Osteocyte (in vitro differentiated cells): ENCODE results near the gene PLXNA2. TPM values are rescaled to one million over a fixed set of nuclear protein-coding genes. Genes with fewer than 3 reads are reported as not detected.
A peak's percentile ranks its signal among the peaks of the same experiment; 100 is the strongest.

Experiments
- DNase-seq: peaks from one replicate; pipeline ENCODE4 v3.0.0; 2021; ENCODE audit warnings: mixed read lengths; ENCODE audit not compliant: unreplicated experiment; ENCODE audit errors: extremely low spot score
- H3K27ac Mint-ChIP-seq: one replicate; pipeline ENCODE4 v1.8.0; 2021; ENCODE audit warnings: mild to moderate bottlenecking, mixed read lengths; ENCODE audit not compliant: unreplicated experiment
- H3K27me3 Mint-ChIP-seq: one replicate; pipeline ENCODE4 v1.8.0; 2021; ENCODE audit warnings: mixed read lengths; ENCODE audit not compliant: unreplicated experiment
- H3K36me3 Mint-ChIP-seq: one replicate; pipeline ENCODE4 v1.8.0; 2021; ENCODE audit warnings: mixed read lengths; ENCODE audit not compliant: unreplicated experiment
- H3K4me1 Mint-ChIP-seq: one replicate; pipeline ENCODE4 v1.8.0; 2021; ENCODE audit warnings: mixed read lengths; ENCODE audit not compliant: unreplicated experiment
- H3K4me3 Mint-ChIP-seq: one replicate; pipeline ENCODE4 v1.8.0; 2021; ENCODE audit warnings: mild to moderate bottlenecking, moderate library complexity, mixed read lengths; ENCODE audit not compliant: unreplicated experiment
- H3K9me3 Mint-ChIP-seq: one replicate; pipeline ENCODE4 v1.8.0; 2021; ENCODE audit warnings: mixed read lengths; ENCODE audit not compliant: unreplicated experiment
- total RNA-seq: library from RNA; stranded (reverse); gene quantifications from 2 replicates; pipeline ENCODE4 v1.2.1, GENCODE V29; 2021
- TF ChIP-seq, protein P1 (sequence below): fragments of 200-600 bp; sonication (generic); IDR thresholded peaks from 2 replicates; pipeline ENCODE4 v1.5.0; 2021; ENCODE audit warnings: antibody characterized with exemption, mild to moderate bottlenecking, moderate library complexity

PLXNA2 gene
- total RNA-seq, 1 donor from 2014 or later = 19.5 TPM

DNA sequence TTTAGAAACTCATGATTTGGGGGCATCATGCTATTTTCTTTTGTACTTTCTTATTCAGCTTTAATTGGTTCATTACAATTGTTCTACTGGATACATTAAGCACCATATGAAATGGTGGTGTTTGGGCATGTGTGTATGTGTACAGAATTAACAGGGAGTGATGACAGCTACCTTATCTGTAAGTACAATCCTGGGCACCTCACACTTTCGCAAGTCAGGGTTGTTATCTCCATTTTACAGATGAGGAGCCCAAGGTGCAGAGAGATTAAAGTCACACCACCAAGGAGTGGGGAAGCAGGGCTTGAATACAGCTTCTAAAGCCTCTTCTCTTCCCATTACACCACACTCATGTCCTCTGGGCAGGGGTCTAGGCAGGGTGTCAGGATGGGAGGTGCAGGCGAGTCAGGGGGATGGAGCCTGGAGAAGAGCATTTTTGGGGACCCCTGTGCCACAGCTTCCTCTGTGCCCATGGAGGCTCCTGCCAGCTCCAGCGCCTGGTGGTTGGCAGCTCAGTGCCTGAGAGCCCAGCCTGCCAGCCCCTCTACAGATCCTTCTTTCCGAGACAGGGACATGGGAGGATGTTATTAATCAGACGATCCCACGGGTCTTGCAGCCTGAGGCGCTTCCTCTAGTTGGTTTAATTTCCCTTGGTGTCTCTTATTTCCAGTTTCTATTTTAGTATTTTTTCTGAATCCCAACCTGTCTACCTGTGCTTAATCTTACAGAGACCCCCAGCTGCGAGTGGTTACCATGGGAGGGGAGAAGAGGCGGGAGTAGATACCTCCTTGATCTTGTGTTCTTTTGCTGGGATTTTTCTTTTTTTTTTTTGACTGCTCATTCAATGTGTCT, 207.0 kb downstream of the PLXNA2 start:
- no peak for DNase-seq
- Mint-ChIP-seq H3K27ac (no peak overlapping the region), H3K27me3 (no peaks in the 10 kb centered on the region), H3K4me3 (no peak overlapping the region), H3K4me1 (peaks cover 4% of the 10 kb centered on the region), H3K36me3 (peaks cover 12% of the 10 kb centered on the region), H3K9me3 (no peaks in the 10 kb centered on the region)
- TF ChIP-seq, protein P1, sequence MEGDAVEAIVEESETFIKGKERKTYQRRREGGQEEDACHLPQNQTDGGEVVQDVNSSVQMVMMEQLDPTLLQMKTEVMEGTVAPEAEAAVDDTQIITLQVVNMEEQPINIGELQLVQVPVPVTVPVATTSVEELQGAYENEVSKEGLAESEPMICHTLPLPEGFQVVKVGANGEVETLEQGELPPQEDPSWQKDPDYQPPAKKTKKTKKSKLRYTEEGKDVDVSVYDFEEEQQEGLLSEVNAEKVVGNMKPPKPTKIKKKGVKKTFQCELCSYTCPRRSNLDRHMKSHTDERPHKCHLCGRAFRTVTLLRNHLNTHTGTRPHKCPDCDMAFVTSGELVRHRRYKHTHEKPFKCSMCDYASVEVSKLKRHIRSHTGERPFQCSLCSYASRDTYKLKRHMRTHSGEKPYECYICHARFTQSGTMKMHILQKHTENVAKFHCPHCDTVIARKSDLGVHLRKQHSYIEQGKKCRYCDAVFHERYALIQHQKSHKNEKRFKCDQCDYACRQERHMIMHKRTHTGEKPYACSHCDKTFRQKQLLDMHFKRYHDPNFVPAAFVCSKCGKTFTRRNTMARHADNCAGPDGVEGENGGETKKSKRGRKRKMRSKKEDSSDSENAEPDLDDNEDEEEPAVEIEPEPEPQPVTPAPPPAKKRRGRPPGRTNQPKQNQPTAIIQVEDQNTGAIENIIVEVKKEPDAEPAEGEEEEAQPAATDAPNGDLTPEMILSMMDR = no peak

DNA sequence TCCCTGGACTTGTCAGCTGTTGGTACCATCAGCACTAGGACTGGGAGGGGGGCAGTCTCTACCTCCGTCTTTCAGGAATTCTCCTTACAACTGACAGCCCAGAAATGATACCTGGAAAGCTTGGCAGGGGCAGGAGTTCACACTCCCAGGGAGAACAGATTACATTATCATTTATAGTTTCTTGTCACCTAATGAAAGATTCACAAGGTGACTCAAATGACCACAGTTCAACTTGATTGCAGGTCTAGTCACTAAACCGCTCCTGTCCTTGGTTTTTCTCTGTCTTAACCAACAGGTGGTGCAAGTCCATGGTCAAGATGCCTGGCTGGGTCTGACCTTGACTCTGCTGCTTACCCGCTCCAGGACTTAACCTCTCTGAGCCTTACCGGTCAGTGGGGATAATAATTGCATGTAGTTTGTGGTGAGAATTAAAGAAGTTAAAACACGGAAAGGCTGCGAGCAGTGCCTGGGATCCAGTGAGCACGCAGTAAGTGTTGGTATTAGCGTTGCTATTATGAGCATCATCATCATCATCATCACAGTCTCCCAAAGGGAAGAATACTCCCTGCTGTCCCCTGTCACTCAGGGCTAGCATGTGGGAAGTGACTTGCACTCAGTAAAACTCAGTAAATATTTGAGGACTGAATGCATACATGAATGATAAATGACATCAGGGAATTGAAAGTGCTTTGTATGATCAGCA, 207.9 kb downstream of the PLXNA2 start:
- TF ChIP-seq, protein P1 = peak; percentile 47
- H3K4me3 Mint-ChIP-seq = no peak overlapping the region
- H3K27me3 Mint-ChIP-seq = no peaks in the 10 kb centered on the region
- H3K9me3 Mint-ChIP-seq = no peaks in the 10 kb centered on the region
- H3K4me1 Mint-ChIP-seq = peaks cover 6% of the 10 kb centered on the region
- H3K36me3 Mint-ChIP-seq = peaks cover 9% of the 10 kb centered on the region
- no peak for DNase-seq
- no peak overlapping the region for H3K27ac Mint-ChIP-seq

DNA sequence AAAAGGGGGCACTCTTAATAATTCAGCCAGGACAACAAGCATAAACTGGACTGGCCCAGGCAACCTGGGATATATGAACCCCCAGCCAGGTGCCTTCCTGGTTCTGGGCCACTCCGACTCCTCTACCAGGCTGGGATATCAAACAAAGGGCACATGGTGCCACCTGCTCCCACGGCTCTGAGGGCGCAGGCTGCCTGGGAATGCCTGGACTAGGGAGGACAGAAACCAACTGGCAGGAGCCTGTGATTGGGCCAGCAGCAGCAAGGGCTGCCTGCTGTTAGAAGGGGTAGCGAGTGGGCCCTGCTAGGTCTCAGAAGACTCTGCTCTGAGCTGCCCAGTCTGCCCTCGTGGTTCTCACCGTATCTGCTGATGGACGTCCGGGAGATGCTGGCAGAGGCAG, 210.0 kb downstream of the PLXNA2 start:
- TF ChIP-seq, protein P1 = no peak
- no peaks in the 10 kb centered on the region for H3K27me3 Mint-ChIP-seq
- no peak overlapping the region for H3K27ac Mint-ChIP-seq
- peaks cover 23% of the 10 kb centered on the region for H3K4me1 Mint-ChIP-seq
- H3K9me3 Mint-ChIP-seq = no peaks in the 10 kb centered on the region
- no peak overlapping the region for H3K4me3 Mint-ChIP-seq
- H3K36me3 Mint-ChIP-seq = peaks cover 9% of the 10 kb centered on the region
- no peak for DNase-seq

DNA sequence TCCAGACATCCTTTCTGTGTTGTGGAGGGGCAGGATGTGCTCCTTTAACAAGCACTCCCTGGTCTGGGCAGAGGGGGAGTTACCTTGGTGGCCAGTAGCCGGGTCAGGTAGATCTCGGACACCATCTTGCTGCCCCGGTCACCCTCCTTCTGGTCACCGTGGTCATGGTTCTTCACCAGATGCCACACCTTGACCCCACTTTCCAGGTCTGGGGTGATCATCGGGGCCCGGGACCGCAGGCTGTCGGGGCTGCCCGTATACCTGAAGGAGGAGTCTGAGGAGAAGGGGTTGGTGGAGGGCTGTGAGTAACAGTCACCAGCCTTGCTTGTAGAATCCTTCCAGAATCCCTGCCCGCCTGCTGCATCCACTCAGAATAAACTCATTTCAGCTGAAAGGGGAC, 210.9 kb downstream of the PLXNA2 start:
- no peak overlapping the region for H3K27ac Mint-ChIP-seq
- TF ChIP-seq, protein P1 = no peak
- no peak for DNase-seq

DNA sequence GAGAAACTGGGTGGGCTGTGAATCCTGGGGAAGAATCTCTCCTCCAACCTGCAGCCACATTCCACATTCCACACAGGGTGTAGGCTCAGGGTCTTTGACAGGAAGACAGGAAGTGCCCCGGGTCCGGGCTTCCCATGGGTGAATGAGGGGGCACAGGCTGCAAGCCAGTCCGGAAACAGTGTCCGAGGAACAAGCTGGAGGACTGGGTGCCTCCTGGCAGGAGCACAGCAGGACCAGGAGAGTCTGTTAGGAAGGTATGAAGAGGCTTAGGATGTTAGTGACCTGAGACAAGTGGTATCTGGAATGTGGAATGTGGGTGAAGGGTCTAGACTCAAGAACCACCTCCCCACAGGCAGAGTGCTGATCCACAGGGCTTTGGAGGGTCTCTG, 212.3 kb downstream of the PLXNA2 start:
- no peak for DNase-seq
- Mint-ChIP-seq H3K4me1 (peaks cover 23% of the 10 kb centered on the region), H3K27ac (no peak overlapping the region), H3K4me3 (no peak overlapping the region), H3K27me3 (no peaks in the 10 kb centered on the region), H3K9me3 (no peaks in the 10 kb centered on the region), H3K36me3 (peaks cover 15% of the 10 kb centered on the region)
- TF ChIP-seq, protein P1 = no peak

More for the DNA sequence above, 210.9 kb downstream of the PLXNA2 start:
- H3K36me3 Mint-ChIP-seq = peaks cover 14% of the 10 kb centered on the region
- H3K4me3 Mint-ChIP-seq = no peak overlapping the region
- no peaks in the 10 kb centered on the region for H3K9me3 Mint-ChIP-seq
- H3K4me1 Mint-ChIP-seq = peaks cover 27% of the 10 kb centered on the region
- no peaks in the 10 kb centered on the region for H3K27me3 Mint-ChIP-seq
